Right ventricle myocardium inferior (tissue), 1 donor: ENCODE data around the gene MXRA7. TPM values are rescaled to one million over a fixed set of nuclear protein-coding genes. Genes with fewer than 3 reads are reported as not detected.
"Not testable (repeated sequence)": the region's sequence is repeated elsewhere in the genome, so short reads cannot be mapped to it uniquely, and the experiment has no call there.

Experiments
- ATAC-seq: fragments of 200-7000 bp; cut with Tn5 transposase; one replicate; pipeline ENCODE4 v1.9.1; 2020; ENCODE audit warnings: mild to moderate bottlenecking, moderate library complexity
- DNase-seq: peaks from one replicate; pipeline ENCODE4 v3.0.0; 2021; ENCODE audit errors: missing footprints
- intact Hi-C: fragments of 100-400 bp; cut with DNase I; formaldehyde crosslinking; loops from one replicate; pipeline ENCODE4 v1.11.0; 2022
- long read RNA-seq: library from polyadenylated mRNA; unstranded; transcript quantifications from one replicate; pipeline ENCODE4 v2.0.0, GENCODE V29; 2021
- total RNA-seq: library from RNA; stranded (reverse); fragmentation: NEBNext Ultra II Directional; extraction: Animal tissue kit (Norgen Biotek cat#: 25700); gene quantifications from one replicate; pipeline ENCODE4 v1.2.1, GENCODE V29; 2021
- donor health status: DM: no; HTN: yes; CAD: no; lungs with severe emphysema.

MXRA7 gene, protein sequence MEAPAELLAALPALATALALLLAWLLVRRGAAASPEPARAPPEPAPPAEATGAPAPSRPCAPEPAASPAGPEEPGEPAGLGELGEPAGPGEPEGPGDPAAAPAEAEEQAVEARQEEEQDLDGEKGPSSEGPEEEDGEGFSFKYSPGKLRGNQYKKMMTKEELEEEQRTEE
- total RNA-seq: 375 TPM
- long read RNA-seq, full-length matches to known transcripts: 532 of 558 reads
- long read RNA-seq, partial matches to known transcripts: 5 of 558 reads
- long read RNA-seq, other reads (novel, unspliced or antisense): 21 of 558 reads

DNA sequence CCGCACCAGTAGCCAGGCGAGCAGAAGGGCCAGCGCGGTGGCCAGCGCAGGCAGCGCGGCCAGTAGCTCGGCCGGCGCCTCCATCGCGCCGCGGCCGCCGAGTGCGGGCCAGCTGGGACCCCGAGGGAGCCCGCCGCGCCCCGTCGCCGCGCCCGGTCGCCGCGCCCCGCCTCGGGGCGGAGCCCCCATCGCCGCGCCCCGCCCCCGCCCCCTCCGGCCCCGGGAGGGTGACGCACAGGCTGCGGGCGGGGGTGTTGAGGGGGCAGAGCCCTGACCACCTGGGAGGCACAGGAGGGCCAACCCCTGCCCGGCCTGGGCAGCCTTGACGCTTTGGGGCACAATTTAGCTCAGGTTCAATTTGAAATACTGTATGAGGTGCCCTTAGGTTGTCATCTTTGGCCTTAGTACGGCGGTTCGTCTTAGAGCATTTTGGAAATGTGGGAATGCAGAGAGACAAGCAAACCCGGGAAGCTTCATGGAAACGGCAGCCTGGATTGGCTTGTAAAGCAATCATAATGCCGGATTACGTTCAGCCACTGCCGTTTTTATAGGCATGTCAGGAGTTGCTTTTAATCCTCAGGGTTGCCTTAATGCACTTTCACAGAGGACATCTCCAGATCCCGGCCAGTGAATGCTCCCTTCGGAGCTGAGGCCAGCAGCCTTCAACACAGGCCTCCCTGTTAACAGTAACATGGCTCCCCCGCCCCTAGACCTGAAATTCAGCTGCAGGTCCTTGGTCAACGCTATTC lies at the start of gene MXRA7:
MXRA7 (minus strand) TSS at position 103 of the 749 bp plus-strand sequence; CDS start at position 84, 19 bp downstream.
- intact Hi-C loops: loop anchor here (1.0 to 5.0 kb wide), 3 partner anchors 12 to 154 kb away; no protein-coding TSS in a partner anchor

DNA sequence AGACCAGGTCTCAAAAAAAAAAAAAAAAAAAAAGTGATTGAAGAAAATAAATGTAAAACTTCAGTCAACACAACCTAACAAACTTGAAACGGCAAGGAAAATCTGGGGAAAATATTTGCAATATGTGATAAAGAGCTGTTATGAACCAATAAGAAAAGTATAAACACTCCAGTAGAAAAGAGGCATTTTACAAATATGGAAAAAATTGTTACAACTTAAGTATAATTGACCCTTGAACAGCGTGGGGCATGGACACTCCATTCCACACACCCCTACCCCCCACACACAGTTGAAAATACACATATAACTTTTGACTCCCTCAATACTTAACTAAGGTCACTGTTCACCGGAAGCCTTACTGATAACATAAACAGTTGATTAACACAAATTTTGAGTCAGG lies 47.8 kb upstream of the MXRA7 start:
- intact Hi-C loops: no loop called here

More for the DNA sequence above, at the start of gene MXRA7:
- ATAC-seq: peak; percentile 53
- peak; percentile 87 for DNase-seq

DNA sequence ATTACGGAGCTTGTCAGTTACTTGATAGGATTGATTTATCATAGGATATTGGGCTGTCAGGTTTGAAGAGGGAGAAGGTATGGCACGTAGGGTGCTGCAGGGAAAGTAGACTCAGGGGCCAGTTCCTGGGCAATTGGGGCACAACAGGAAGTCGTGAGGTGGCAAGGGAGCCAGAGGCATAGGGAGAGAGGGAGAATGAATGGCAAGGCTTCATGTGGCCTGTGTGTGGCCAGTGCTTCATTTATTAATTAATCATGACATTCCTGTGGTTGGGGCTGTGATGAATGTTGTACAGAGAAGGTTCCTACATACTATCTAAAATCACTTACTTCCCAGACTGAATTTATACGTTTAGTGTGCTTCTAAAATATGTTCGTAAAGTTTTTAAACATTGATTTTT lies 46.5 kb upstream of the MXRA7 start:
- intact Hi-C loops: no loop called here
- DNase-seq (no peak), ATAC-seq (no peak)

More for the DNA sequence above, 47.8 kb upstream of the MXRA7 start:
- ATAC-seq (no peak), DNase-seq (no peak)

DNA sequence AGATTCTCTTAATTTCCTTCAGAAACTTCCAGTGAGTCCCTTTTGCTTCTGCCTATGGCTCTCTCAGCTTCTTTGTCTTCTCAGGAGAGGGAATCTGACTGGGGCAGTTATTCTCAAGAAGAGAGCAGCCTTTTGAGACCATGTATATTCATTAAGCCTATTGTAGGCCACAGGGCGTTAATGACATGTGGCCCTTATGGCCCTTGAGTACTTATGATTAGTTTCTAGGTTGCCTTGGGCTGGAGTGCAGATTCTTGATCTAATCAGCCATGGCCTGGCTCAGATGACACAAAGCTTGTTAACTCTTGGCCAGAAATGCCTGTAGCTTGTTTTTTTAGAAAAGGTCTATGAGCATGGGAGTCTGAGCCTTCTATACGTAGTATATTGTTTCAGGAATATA lies 44.5 kb upstream of the MXRA7 start:
- intact Hi-C loops: no loop called here
- no peak for DNase-seq
- ATAC-seq: peak; percentile 28

DNA sequence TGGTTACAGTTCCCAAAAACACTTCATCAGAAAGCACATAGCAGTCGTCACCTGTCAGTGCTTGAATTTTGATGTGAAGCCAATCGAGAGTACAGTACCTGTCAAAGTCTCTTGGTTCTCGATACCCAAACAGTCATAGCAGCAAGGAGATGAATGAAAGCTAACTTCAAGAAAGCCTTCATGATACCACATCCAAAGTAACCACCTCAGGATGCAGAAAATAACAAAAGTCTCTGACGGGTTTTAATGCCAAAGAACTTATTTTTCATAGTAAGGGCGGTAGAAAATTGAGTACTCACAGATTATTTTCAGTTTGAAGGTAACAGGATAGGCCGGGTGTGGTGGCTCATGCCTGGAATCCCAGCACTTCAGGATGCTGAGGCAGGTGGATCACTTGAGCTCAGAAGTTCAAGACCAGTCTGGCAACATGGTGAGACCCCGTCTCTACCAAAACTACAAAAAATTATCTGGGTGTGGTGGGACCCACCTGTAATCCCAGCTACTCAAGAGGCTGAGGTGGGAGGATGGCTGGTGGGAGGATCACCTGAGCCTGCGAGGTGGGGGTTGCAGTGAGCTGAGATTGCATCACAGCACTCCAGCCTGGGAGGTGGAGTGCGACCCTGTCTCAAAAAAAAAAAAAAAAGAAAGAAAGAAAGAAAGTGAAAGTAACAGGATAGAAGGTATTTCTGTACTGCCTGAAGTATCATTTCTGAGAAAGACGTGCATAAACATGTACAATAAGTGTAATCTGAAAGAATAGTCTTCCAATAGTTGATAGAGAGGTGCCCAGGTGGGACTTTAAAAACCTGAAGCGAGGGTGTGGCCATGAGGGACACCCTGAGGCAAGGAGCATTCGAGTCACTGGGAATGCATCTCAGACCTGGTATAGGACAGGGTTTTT lies 42.5 kb upstream of the MXRA7 start:
- peak; percentile 42 for ATAC-seq
- no peak for DNase-seq

DNA sequence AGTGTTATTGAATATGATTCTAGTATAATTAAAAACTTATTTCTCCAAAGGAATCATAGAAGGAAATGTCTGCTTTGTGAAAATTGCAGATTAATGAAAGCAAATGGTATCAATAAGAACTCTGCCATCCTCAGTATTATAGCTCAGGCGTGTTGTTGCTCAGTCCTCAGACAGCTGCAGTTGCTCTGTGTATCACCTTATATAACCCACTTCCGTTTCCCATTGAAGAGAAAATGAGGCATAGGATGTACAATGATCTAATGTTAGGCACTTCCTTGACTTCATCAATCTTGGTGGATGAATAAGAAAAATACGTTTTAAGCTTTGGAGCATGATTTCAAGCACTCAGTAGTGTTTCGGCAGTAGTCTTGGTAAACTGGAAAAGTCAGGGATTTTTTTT lies 41.2 kb upstream of the MXRA7 start:
- ATAC-seq (no peak), DNase-seq (no peak)
- intact Hi-C loops: no loop called here

More for the DNA sequence above, 42.5 kb upstream of the MXRA7 start:
- intact Hi-C loops: no loop called here

DNA sequence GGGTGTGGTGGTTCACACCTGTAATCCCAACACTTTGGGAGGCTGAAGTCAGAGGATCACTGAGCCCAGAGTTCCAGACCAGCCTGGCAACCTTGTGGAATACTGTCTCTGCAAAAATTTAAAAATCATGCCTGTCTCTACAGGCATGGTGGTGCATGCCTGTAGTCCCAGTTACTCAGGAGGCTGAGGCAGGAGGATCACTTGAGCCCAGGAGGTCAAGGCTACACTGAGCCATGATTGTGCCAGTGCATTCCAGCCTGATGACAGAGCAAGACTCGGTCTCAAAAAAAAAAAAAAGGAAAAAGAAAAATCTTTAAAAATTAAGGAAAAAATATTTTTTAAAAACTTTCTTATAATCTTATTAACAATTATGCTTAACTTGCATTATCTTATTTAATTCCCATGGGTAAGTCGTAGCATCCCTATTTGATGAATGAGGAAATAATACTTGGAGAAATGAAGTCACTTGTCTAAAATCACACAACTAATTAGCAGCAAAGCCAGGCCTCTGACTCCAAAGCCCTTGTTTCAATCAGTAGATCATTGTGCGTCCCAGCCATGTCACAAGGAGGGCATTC lies 40.7 kb upstream of the MXRA7 start:
- DNase-seq (no peak), ATAC-seq (no peak)
- intact Hi-C loops: no loop called here

DNA sequence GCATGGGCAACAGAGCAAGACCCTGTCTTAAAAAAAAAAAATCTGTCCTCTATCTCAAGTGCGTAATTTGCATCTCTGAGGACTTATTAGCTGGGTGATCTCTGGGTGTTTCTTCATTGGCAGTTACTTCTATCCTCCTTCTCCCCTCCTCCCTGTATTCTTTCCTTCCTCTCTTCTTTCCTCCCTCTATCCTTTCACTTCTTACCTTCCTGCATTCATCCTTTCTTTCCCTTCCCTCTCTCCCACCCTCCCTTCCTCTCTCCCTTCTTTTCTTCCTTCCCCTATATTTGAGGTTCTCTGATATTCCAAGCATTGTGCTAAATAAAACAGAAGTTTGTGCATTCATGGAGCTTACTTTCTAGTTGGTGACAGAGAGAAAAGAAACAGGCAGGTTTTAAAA lies 37.9 kb upstream of the MXRA7 start:
- intact Hi-C loops: no loop called here
- no peak for DNase-seq
- ATAC-seq: no peak

DNA sequence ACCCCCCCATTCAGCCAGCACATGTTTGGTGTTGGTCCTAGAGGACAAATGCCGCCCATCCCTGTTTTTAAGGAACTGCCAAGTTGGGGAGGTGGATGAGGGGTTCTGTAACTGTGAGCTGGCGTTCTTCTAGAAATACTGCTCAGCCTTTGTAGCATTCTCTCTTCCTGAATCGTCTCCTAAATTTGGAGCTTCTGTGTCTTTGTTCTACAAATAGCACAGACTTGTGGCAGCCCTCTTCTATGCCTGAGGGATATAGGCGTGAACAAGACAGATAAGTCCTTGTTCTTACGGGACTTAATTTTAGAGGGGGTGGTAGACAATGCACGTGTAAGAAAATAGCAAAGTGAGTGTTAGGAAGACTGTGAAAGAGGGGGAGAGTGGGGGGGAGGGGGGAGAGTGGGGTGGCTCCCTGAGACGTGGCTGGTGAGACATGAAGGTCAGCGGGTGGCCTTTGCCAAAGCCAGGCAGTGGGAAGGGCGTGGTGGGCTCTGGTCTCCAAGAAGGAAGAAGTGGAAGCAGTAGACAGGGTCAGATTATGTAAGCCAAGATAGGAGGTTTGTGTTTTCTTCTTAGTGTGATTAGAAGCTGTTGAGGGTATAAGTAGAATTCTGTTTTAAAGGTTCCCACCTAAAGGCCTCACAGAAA lies 37.1 kb upstream of the MXRA7 start:
- intact Hi-C loops: no loop called here
- ATAC-seq (peak; percentile 51), DNase-seq (no peak)

DNA sequence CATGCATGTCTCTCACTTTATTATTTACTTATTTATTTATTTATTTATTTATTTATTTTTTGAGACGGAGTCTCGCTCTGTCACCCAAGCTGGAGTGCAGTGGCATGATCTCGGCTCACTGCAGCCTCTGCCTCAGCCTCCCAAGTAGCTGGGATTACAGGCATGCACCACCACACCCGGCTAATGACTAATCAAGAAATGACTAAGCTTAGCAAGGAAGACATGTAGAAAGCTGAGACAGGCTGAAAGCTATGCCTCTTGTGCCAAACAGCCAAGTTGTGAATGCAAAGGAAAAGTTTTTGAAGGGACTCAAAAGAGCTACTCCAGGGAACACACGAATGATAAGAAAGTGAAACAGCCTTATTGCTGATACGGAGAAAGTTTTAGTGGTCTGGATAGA lies 35.0 kb upstream of the MXRA7 start:
- ATAC-seq, DNase-seq, intact Hi-C loops: not testable (repeated sequence)

DNA sequence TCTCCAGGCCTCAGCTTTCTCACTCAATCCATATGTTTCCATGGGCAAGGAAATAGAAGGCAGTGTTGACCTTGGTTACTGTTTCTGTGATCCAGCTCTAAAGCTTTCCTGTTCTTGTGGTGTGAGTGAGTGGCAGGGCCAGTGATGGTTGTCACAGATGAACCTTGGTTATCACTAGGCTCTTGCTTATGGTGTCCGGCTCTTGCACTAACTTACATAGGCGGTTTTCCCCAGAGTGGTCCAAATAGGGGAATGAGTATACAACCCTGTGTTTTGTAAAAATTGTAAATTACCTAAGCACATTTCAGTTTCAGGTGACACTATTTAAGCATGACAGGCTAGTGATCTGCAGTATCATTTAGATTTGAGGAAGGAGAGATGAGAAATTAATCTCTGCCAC lies 34.0 kb upstream of the MXRA7 start:
- ATAC-seq: peak; percentile 33
- no peak for DNase-seq
- intact Hi-C loops: no loop called here

DNA sequence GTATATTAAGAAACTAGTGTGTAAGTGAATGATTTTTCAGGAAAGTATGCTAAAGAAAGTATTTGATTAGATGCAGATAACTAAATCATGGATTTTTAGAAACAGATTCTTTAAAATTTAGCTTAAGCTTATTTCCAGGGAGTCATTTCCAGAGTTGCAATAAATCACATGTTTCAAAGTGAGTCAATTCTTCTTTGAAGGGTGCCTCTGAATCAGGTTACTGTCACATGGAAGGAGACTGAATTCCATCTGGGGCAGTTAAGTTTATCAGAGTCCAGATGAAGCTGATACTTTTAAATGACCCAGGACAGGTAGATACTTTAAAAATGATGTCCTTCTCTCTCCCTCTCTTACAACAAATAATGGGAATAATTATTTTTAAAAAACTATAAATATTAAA lies 32.2 kb upstream of the MXRA7 start:
- intact Hi-C loops: no loop called here
- ATAC-seq (no peak), DNase-seq (no peak)

DNA sequence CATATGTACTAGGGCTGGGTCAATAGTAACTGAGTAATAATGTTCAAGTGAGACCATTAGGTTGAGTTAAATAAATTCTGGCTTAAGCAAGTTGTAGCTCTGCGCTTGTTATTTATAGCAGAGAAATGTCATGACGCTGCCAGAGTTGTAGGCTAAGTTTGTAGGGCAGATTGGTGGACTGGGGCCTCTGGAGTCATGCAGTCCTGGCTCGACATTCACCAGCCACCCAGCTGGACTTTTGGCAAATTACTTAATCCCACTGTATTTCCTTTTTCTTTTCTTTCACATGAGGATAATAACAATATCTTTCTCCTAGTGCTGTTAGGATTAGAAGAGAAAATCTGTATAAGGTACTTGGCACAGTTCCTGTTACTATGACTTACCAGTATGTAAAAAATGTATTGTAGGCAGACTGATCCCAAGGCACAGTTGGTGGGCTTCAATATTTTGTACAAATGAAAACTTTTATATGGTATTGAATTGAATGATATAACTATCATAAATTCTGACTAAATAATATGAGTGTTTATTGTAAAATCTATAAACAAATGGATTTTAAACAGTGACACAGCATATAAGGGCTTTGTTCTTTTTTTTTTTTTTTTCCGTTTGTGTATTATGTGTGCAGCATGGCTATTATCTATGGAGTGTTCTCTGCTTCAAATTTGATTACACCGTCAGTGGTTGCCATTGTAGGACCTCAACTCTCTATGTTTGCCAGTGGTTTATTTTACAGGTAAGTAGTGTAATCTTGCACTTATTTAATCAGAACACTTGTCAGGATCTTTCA lies 29.8 kb upstream of the MXRA7 start:
- ATAC-seq: no peak
- intact Hi-C loops: no loop called here
- no peak for DNase-seq

DNA sequence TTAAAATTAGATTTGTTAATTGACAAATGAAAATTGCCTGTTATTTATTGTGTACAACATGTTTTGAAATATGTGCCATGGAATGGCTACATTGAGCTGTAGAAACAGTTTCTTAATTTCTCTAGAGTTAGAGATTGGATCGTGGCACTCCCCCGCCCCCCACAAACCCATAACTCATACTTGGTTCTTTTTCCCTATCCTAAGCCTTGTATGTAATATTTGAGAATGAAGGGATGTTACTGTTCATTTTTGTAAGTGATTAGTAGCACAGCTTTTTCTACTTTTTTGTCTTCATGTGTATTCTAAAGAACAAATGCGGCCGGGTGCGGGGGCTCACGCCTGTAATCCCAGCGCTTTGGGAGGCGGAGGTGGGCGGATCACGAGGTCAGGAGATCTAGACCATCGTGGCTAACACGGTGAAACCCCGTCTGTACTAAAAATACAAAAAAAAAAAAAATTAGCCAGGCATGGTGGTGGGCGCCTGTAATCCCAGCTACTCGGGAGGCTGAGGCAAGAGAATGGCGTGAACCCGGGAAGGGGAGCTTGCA lies 28.9 kb upstream of the MXRA7 start:
- intact Hi-C loops, ATAC-seq, DNase-seq: not testable (repeated sequence)

DNA sequence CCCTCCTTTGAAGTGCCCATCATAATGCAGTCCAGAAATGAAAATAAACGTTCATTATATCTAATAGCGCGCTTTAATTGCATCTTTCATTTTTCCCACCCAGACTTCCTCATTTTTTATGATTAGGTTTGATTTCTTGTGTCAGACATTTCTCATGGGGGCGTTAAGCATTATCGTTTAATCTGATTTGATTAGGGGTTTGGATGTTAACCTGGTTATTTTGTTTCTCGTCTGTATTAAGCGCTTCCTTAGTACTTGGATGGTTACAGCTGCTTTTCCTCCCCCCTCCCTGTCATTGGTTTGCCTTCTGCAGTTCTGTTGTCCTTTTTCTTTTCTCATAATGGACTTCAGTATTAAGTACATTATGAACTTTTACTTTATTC lies 27.7 kb upstream of the MXRA7 start:
- ATAC-seq (no peak), DNase-seq (no peak)
- intact Hi-C loops: no loop called here

DNA sequence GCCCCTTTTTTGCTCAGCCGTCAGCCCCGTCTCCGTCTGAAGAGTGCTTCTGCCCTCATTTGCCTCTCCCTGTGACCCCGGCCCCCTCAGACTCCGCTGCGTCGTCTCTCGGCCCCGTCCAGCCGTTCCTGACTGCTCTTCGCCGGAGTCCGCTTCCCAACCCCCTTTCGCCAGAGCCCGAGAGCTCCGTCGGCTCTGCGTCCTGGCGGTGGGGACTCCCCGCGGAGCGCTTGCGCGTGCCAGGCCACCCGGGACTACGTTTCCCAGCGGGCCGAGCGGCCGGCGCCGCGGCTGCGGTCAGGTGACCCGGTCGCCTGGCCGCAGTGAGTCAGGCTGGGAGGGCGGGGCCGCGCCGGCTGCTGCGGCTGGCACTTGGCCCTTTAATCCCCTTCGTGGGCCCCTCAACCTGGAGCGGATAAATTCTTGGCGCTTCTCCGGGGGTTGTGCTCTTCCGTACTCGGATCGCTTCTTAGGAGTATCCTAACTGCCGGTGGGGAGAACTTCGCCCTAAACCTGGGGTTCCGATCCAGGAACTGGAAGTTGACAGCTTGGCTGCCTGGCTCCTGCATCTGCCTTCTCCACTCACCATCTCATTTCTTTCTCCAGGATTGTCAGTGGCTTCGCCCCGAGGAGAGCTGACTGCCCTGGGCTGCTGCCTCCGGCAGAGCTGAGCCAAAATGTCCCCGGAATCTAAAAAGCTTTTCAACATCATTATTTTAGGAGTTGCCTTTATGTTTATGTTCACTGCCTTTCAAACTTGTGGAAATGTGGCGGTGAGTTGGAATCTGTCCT lies 27.1 kb upstream of the MXRA7 start, which contains the start of gene MFSD11:
MFSD11 (plus strand) TSS at position 444 of the 792 bp plus-strand sequence; CDS start at position 678, 234 bp downstream.
- peak; percentile 81 for ATAC-seq
- peak; percentile 95 for DNase-seq
- intact Hi-C loops: loop anchor here (1.0 kb wide), 1 partner anchor 12 kb away; the partner anchor contains the start of genes JMJD6 and METTL23
